Heart left ventricle (tissue), 13 donors: ENCODE measurements around the gene IQSEC1.

Experiments used
- POLR2A ChIP-seq, 2 donors: fragments of 450-650 bp; IDR thresholded peaks; one replicate each; pipeline ENCODE4 v1.6.1; 2017; ENCODE audit warnings: antibody characterized with exemption in 2 of 2, mild to moderate bottlenecking in 2 of 2, moderate library complexity in 2 of 2
- TF ChIP-seq, protein P1 (sequence below), 12 donors: fragments of 200-600 bp; sonication (generic) in 4 of 12; IDR thresholded peaks; one replicate each; pipeline versions ENCODE4 v1.5.0 to v1.8.0; 2018 to 2022; ENCODE audit warnings: antibody characterized with exemption in 12 of 12, mild to moderate bottlenecking in 5 of 12
- donor health status: ischemic (EF 13 %, LVEDD 7.1; RV severe dilation, severe dysfunction).
- donor health status: DM: no; HTN: yes; CAD: no.
- donor health status: DM: no; HTN: no; CAD: no.
- donor health status: ischemic (EF 25% LVEDD 6.9; RV normal size, moderate dysfunction).
- donor health status: ischemic (EF 25% LVEDD 5.7; RV mildly dilated, moderate dysfunction).
- donor health status: ischemic (EF 35%, LVEDD 5.7; RV mildly dilated, moderate dysfunction).
- donor health status: nonischemic (EF 11% LVEDD 7.7; RV severe dilation, severe dysfunction).
- donor health status: DM: yes; HTN: yes; CAD: no.
- donor health status: PGD.
- donor health status: ischemic (EF 29% LVEDD 5.4; RV normal size, mild dysfunction).
- donor health status: nonischemic (EF 23%, LVEDD 6.1; RV moderate dilation, normal function).

DNA sequence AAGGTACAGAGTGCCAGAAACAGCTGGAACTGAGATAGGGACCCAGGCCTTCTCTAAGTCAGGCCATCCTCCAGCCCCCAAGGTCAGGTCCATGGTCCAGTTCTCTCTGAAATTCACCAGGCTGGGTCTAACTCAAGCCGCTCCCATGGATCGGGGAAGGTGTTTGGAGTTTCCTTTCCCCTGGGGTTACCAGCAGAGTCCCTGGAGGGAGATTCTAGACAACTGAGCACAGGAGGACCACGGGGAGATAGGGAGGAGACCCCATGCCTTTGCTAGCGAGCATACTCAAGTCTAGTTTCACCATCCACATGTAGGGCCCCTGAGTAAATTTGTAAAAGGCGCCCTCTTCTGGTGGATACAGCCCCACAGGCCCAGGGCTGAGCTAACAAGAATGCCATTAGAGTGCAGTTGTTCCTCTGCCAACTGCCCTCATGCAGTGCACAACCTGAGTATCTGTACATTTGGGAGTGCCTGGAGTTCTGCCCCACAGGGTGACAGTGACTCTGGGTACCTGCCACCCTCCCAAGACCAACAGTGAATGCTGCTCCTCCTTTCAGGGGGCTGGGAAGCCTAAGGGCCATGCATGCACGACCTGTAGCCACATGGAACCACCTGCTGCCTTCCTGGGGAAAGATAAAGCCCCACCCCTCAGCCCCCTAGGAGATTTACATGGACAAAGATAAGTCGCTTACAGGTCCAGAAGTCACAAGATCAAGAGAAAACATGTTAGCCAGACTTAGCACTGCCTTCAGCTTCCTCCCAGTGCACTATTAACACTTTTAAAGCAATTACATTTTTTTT lies 89.0 kb downstream of the IQSEC1 start:
- TF ChIP-seq, protein P1, sequence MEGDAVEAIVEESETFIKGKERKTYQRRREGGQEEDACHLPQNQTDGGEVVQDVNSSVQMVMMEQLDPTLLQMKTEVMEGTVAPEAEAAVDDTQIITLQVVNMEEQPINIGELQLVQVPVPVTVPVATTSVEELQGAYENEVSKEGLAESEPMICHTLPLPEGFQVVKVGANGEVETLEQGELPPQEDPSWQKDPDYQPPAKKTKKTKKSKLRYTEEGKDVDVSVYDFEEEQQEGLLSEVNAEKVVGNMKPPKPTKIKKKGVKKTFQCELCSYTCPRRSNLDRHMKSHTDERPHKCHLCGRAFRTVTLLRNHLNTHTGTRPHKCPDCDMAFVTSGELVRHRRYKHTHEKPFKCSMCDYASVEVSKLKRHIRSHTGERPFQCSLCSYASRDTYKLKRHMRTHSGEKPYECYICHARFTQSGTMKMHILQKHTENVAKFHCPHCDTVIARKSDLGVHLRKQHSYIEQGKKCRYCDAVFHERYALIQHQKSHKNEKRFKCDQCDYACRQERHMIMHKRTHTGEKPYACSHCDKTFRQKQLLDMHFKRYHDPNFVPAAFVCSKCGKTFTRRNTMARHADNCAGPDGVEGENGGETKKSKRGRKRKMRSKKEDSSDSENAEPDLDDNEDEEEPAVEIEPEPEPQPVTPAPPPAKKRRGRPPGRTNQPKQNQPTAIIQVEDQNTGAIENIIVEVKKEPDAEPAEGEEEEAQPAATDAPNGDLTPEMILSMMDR (IDR thresholded peaks at IDR 0.05), result peak; percentile 68 to 92 (median 80)
- TF ChIP-seq POLR2A (IDR thresholded peaks at IDR 0.05), result no peak
